BLaER1 (cell line): Measurements from ENCODE around the gene PRAMEF27.
"Not testable (repeated sequence)": the region's sequence is repeated elsewhere in the genome, so short reads cannot be mapped to it uniquely, and the experiment has no call there.

Experiments used
- H3K27ac ChIP-seq: shearing (Covaris generic); formaldehyde crosslinking; 2 replicates; pipeline ENCODE4 v1.8.1; 2022
- H3K27me3 ChIP-seq: shearing (Covaris generic); formaldehyde crosslinking; 2 replicates; pipeline ENCODE4 v1.8.1; 2022
- H3K36me3 ChIP-seq: shearing (Covaris generic); formaldehyde crosslinking; 2 replicates; pipeline ENCODE4 v1.8.1; 2022
- H3K4me1 ChIP-seq: shearing (Covaris generic); formaldehyde crosslinking; 2 replicates; pipeline ENCODE4 v1.8.1; 2022
- H3K4me2 ChIP-seq: shearing (Covaris generic); formaldehyde crosslinking; 2 replicates; pipeline ENCODE4 v1.8.1; 2022
- H3K4me3 ChIP-seq: shearing (Covaris generic); formaldehyde crosslinking; 2 replicates; pipeline ENCODE4 v1.8.1; 2022
- H3K9ac ChIP-seq: shearing (Covaris generic); formaldehyde crosslinking; 2 replicates; pipeline ENCODE4 v1.8.1; 2022
- H3K9me3 ChIP-seq: shearing (Covaris generic); formaldehyde crosslinking; 2 replicates; pipeline ENCODE4 v1.8.1; 2022
- H4K20me1 ChIP-seq: shearing (Covaris generic); formaldehyde crosslinking; 2 replicates; pipeline ENCODE4 v1.8.1; 2022

PRAMEF27 gene

DNA sequence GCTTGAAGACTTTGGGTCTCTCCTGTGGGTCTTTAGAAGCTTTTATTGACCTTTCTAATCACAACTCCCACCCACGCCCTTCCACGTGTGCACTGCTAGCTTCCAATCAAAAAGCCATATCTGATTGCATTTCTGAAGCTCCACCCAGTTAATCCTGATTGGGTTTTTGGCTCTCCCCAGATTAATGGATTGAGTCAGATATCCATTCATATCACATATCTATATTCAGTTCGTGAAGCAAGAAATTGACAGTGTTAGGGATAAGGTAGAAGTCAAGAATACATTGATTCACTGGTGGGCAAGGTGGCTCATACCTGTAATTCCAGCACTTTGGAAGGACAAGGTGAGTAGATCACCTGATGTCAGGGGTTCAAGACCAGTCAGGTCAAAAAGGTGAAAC is at the start of gene PRAMEF27:
TSS of gene PRAMEF27 (minus strand) at position 101 of the 400 bp plus-strand sequence. CDS start 2,916 bp downstream, outside the sequence.
- not testable (repeated sequence) for H3K4me2 ChIP-seq, H3K9me3 ChIP-seq, H3K27me3 ChIP-seq, H3K9ac ChIP-seq, H3K4me3 ChIP-seq, H3K36me3 ChIP-seq, H3K27ac ChIP-seq, H4K20me1 ChIP-seq, H3K4me1 ChIP-seq

DNA sequence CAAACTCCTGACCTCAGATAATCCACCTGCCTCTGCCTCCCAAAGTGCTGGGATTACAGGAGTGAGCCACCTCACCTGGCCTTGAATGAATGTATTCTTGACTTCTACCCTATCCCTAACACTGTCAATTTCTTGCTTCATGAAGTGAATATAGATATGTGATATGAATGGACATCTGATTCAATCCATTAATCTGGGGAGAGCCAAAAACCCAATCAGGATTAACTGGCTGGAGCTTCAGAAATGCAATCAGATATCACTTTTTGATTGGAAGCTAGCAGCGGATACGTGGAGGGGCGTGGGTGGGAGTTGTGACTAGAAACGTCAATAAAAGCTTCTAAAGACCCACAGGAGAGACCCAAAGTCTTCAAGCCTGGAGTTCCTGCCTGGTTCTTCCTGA is 14.1 kb upstream of the PRAMEF27 start, which contains the start of gene PRAMEF25:
TSS of gene PRAMEF25 (plus strand) at position 301 of the 400 bp plus-strand sequence. CDS start 2,920 bp downstream, outside the sequence.
- not testable (repeated sequence) for H4K20me1 ChIP-seq, H3K4me1 ChIP-seq, H3K4me3 ChIP-seq, H3K27ac ChIP-seq, H3K9ac ChIP-seq, H3K36me3 ChIP-seq, H3K9me3 ChIP-seq, H3K27me3 ChIP-seq, H3K4me2 ChIP-seq

DNA sequence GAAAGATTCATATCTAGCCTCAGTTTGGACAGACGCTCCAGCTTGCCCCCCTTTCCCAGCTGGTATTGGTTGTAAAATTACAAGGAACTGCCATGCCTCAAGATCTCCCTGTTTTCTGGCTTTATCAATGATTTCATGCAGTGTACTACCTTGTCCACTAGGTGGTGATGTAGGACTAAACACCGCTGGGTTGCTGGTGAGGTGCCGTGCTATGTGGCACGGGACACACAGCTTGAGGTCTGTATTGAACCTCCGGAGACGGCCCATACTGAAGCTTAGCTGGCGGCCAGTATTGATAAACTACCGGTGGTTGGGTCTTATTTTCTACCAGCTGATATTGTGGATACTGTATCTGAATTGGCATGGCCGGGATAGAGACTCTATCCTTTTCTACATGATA is 36.5 kb downstream of the PRAMEF27 start:
- not testable (repeated sequence) for H3K9me3 ChIP-seq, H3K4me1 ChIP-seq, H3K4me3 ChIP-seq, H3K27ac ChIP-seq, H3K27me3 ChIP-seq, H3K36me3 ChIP-seq, H4K20me1 ChIP-seq, H3K9ac ChIP-seq, H3K4me2 ChIP-seq

DNA sequence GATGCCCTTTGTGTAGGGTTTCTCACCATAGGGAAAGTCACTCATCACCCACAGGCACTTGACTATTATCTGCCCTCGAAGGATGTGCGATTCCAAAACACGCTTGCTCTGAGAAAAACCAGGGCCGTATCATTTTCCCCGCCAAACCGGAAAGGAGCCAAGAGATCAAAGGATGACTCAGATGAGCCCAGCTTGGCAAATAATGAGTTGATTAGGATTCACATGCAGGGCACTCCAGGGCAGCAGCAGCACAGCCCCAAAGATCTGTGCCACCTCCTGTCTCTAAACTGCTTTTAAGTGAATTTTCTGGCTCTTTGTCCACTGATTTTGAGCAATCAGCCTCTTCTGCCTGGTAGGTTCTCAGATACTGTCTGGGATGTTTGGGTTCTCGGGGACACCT is 44.4 kb downstream of the PRAMEF27 start:
- not testable (repeated sequence) for H3K9ac ChIP-seq, H3K4me1 ChIP-seq, H3K27me3 ChIP-seq, H3K4me2 ChIP-seq, H3K36me3 ChIP-seq, H4K20me1 ChIP-seq, H3K27ac ChIP-seq, H3K9me3 ChIP-seq, H3K4me3 ChIP-seq

DNA sequence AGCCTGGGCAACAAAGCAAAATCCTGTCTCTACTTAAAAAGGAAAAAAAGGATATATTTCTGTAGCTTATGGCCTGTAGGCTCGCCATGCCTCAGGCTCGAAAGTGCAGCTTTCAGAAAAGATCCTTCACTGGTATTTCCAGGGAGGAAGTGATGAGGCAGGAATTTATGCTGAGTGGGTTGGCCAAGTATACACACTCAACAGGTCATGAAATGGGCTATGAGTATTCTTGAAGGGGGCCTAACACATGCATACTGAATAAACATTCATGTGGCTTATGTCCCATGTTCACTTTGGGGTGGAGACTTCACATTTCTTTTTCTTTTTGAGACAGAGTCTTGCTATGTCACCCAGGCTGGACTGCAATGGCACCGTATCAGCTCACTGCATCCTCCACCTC is 47.0 kb downstream of the PRAMEF27 start:
- H3K4me2 ChIP-seq, H3K9ac ChIP-seq, H3K36me3 ChIP-seq, H3K4me3 ChIP-seq, H3K27ac ChIP-seq, H3K9me3 ChIP-seq, H4K20me1 ChIP-seq, H3K4me1 ChIP-seq, H3K27me3 ChIP-seq: not testable (repeated sequence)

DNA sequence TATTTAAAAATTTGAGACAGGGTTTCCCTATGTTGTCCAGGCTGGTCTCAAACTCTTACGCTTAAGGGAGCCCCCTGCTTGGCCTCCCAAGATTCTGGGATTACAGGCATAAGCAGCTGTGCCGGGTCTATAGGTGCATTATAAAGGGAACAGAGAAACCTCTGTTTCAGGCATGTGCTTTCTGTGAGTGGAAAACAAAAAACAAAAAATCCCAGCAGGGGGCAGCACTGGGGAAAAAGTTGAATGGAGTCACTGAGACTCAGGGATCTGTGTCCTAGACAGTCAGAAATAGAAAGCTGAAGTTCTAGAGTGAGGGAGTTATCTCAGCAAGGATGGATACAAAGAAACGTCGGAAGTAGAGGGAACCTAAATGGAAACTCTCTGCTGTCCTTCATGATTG is 50.6 kb downstream of the PRAMEF27 start:
- H3K9me3 ChIP-seq, H3K4me3 ChIP-seq, H3K36me3 ChIP-seq, H3K4me1 ChIP-seq, H3K9ac ChIP-seq, H3K4me2 ChIP-seq, H4K20me1 ChIP-seq, H3K27me3 ChIP-seq, H3K27ac ChIP-seq: not testable (repeated sequence)
